Measurements from ENCODE around the gene SEC62. TPM values are rescaled to one million over a fixed set of nuclear protein-coding genes. Genes with fewer than 3 reads are reported as not detected.

Gene SEC62, protein sequence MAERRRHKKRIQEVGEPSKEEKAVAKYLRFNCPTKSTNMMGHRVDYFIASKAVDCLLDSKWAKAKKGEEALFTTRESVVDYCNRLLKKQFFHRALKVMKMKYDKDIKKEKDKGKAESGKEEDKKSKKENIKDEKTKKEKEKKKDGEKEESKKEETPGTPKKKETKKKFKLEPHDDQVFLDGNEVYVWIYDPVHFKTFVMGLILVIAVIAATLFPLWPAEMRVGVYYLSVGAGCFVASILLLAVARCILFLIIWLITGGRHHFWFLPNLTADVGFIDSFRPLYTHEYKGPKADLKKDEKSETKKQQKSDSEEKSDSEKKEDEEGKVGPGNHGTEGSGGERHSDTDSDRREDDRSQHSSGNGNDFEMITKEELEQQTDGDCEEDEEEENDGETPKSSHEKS
- polyA plus RNA-seq (2012; ENCODE audit: missing spikeins): 58.3 TPM

- FAIRE-seq (peak; percentile 95), DNase-seq (ENCODE audit: insufficient read length) (peak; percentile 61)
- TF ChIP-seq POLR2A (IDR thresholded peaks at IDR 0.05; ENCODE audit: low read depth, low read length) (peak; percentile 93), POLR2AphosphoS5 (IDR thresholded peaks at IDR 0.05; ENCODE audit: low read depth, low read length) (peak; percentile 85), TAF1 (IDR thresholded peaks at IDR 0.05; ENCODE audit: borderline replicate concordance, low read depth, low read length) (peak; percentile 96)
Measured at GRCh38 chr3:169966428-169966950, at the start of gene SEC62. SEC62 (plus strand) TSS chr3:169966807; CDS start chr3:169966823, 16 bp downstream.

DNA sequence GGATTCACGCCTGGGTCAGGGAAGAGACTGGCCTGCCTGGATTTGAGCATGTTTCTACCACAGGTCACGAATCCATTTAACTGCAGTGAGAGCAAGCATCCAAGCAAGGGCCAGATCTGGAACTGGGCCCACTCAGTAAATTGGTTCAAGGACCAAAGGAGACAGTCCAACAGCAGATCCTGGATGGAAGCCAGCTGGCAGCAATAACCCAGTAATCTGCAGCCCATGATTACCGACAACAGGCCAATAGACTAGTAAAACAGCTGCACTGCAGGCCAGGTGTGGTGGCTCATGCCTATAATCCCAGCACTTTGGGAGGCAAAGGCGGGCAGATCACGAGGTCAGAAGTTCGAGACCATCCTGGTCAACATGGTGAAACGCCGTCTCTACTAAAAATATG, 43.4 kb upstream of the SEC62 start:
- no peak for DNase-seq (ENCODE audit: insufficient read length)
- no peak for TF ChIP-seq POLR2A (IDR thresholded peaks at IDR 0.05; ENCODE audit: low read depth, low read length)
- no peak for TF ChIP-seq TAF1 (IDR thresholded peaks at IDR 0.05; ENCODE audit: borderline replicate concordance, low read depth, low read length)
- TF ChIP-seq POLR2AphosphoS5 (IDR thresholded peaks at IDR 0.05; ENCODE audit: low read depth, low read length): no peak
- FAIRE-seq: no peak

DNA sequence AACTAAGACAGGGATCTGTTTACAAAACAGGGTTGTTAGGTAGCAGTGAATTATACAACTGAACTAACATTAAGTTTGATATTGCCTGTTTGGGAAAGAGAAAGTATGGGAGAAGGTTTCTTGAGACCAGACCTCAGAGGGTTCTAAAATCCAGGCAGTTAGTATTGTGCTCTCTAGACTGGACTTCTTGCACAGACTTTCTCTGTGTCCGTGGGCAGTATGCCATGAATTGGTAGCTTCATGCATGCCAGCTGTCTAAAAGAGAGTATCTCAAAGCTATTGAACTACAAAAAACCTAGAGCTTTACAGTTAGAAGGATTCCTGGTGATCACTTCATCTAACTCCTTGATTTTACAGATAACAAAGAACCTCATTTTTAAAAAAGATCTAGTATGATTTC, 42.8 kb upstream of the SEC62 start:
- TF ChIP-seq POLR2AphosphoS5 (IDR thresholded peaks at IDR 0.05; ENCODE audit: low read depth, low read length): no peak
- TF ChIP-seq POLR2A (IDR thresholded peaks at IDR 0.05; ENCODE audit: low read depth, low read length): no peak
- no peak for TF ChIP-seq TAF1 (IDR thresholded peaks at IDR 0.05; ENCODE audit: borderline replicate concordance, low read depth, low read length)
- DNase-seq (ENCODE audit: insufficient read length): no peak
- FAIRE-seq: no peak

DNA sequence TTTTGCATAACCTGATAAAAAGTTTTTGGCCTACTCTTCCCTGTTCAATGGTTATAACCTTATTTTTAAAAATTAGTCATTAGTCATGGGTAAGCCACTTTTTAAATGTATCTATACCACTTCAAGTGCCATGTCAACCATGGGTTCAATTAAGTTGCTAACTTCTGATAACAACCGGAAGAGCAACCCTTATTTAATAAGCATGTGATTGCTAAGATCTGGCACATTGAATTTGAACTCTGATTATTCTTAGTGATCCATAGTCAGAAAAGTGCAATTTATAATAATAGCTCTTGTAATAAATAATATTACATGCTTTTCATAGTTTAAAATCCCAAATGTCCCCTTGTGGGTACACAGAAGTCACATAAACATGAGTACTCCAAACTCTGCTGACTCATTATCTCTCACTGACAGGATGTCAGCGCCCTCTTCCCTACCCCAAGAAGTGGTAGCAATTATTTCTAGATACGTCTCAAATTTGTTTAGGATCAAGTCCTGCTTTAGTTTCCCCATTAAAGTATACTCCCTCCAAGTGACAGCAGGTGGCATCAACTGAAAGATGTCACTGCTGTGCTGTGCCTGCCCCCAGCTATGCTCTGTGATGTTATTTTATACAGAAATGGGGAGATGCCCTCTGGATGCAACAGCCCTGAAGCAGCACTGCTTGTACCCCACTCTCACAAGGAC, 36.6 kb upstream of the SEC62 start:
- DNase-seq (ENCODE audit: insufficient read length) (no peak), FAIRE-seq (peak; percentile 70)
- TF ChIP-seq TAF1 (IDR thresholded peaks at IDR 0.05; ENCODE audit: borderline replicate concordance, low read depth, low read length): no peak
- no peak for TF ChIP-seq POLR2AphosphoS5 (IDR thresholded peaks at IDR 0.05; ENCODE audit: low read depth, low read length)
- TF ChIP-seq POLR2A (IDR thresholded peaks at IDR 0.05; ENCODE audit: low read depth, low read length): no peak

GRCh38 chr3:169930843-169931242, 35.8 kb upstream of the SEC62 start:
- FAIRE-seq (no peak), DNase-seq (ENCODE audit: insufficient read length) (no peak)
- TF ChIP-seq POLR2A (IDR thresholded peaks at IDR 0.05; ENCODE audit: low read depth, low read length): no peak
- no peak for TF ChIP-seq POLR2AphosphoS5 (IDR thresholded peaks at IDR 0.05; ENCODE audit: low read depth, low read length)
- no peak for TF ChIP-seq TAF1 (IDR thresholded peaks at IDR 0.05; ENCODE audit: borderline replicate concordance, low read depth, low read length)

- peak; percentile 39 for DNase-seq (ENCODE audit: insufficient read length)
- TF ChIP-seq POLR2AphosphoS5 (IDR thresholded peaks at IDR 0.05; ENCODE audit: low read depth, low read length) (no peak), TAF1 (IDR thresholded peaks at IDR 0.05; ENCODE audit: borderline replicate concordance, low read depth, low read length) (no peak), POLR2A (IDR thresholded peaks at IDR 0.05; ENCODE audit: low read depth, low read length) (peak; percentile 30; the same call in 1 of the 2 replicates)
- FAIRE-seq: peak; percentile 99
Measured at GRCh38 chr3:169931747-169932520, 34.7 kb upstream of the SEC62 start.

- DNase-seq (ENCODE audit: insufficient read length) (no peak), FAIRE-seq (no peak)
- TF ChIP-seq TAF1 (IDR thresholded peaks at IDR 0.05; ENCODE audit: borderline replicate concordance, low read depth, low read length): no peak
- TF ChIP-seq POLR2AphosphoS5 (IDR thresholded peaks at IDR 0.05; ENCODE audit: low read depth, low read length): no peak
- no peak for TF ChIP-seq POLR2A (IDR thresholded peaks at IDR 0.05; ENCODE audit: low read depth, low read length)
Measured at GRCh38 chr3:169939320-169939719, 27.3 kb upstream of the SEC62 start.

DNA sequence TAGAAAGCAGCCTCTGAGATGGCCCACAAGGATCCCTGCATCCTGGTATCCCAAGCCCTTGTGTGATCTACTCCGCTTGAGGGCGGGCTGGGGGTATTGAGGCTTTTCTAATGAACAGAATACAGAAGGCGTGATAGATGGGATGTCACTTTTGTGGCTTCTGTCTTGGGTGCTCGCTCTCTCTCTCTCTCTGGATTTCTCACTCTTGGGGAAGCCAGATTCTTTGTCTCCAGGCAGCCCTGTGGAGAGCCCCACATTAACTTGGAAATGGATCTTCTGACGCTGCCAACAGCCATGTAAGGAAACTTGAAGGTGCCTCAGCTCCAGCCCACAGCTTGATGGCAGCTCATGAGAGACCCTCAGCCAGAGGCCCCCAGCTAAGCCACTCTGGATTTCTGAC, 26.9 kb upstream of the SEC62 start:
- no peak for FAIRE-seq
- no peak for TF ChIP-seq POLR2AphosphoS5 (IDR thresholded peaks at IDR 0.05; ENCODE audit: low read depth, low read length)
- no peak for TF ChIP-seq TAF1 (IDR thresholded peaks at IDR 0.05; ENCODE audit: borderline replicate concordance, low read depth, low read length)
- no peak for TF ChIP-seq POLR2A (IDR thresholded peaks at IDR 0.05; ENCODE audit: low read depth, low read length)
- no peak for DNase-seq (ENCODE audit: insufficient read length)

DNA sequence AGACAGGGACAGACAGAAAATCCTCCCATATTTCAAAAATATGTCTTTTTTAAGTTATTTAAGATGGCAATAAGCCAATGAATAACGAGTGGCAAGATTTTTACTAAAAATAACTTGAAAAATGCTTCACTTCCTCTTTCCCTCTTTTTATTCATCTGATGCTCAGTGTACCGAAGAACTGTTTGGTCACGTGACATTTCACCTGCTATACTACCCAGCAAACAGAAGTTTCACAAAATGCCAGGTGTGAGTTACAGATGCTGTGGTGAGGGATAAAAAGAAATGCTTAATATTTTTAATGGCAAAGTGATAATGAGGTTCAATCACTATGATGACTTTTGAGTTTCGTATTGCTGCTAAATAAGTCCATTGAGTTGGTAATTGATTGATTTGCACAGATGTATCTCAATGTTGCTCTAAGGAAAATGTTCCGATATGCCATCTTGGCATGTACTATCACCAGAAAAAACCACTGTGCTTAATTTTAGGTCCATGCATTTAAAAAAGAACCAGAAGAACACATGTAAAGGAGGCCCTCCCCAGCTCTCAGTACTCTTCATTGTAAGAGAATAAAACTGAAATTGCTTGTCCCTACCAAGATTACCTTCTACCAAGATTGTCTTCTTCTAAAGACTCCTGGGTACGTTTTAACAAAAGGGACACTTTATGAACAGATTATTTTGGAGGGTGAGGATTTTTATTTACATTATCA, 26.0 kb upstream of the SEC62 start:
- TF ChIP-seq POLR2A (IDR thresholded peaks at IDR 0.05; ENCODE audit: low read depth, low read length) (no peak), POLR2AphosphoS5 (IDR thresholded peaks at IDR 0.05; ENCODE audit: low read depth, low read length) (no peak), TAF1 (IDR thresholded peaks at IDR 0.05; ENCODE audit: borderline replicate concordance, low read depth, low read length) (no peak)
- FAIRE-seq (peak; percentile 94), DNase-seq (ENCODE audit: insufficient read length) (no peak)

- FAIRE-seq (peak; percentile 99), DNase-seq (ENCODE audit: insufficient read length) (no peak)
- TF ChIP-seq TAF1 (IDR thresholded peaks at IDR 0.05; ENCODE audit: borderline replicate concordance, low read depth, low read length): no peak
Measured at GRCh38 chr3:169945313-169945712, 21.3 kb upstream of the SEC62 start.

All from GM12892 (cell line).